DMS114 treated with DMSO at 0.1 percent for 48 hours (cell line): ENCODE results near the gene PLEKHA7.
"Not testable (repeated sequence)": the region's sequence is repeated elsewhere in the genome, so short reads cannot be mapped to it uniquely, and the experiment has no call there.

Source experiments
- DNase-seq: peaks from one replicate; lab custom pipeline; 2025; ENCODE audit not compliant: unreplicated experiment; lab: John Stamatoyannopoulos, UW

PLEKHA7 gene

GRCh38 chr11:16881766-16882165, 132.4 kb downstream of the PLEKHA7 start:
- DNase-seq: no peak

- DNase-seq: no peak
These were observed 133.0 kb downstream of the PLEKHA7 start for GRCh38 chr11:16881074-16881709.

GRCh38 chr11:16880184-16880801, 133.9 kb downstream of the PLEKHA7 start:
- DNase-seq: no peak

GRCh38 chr11:16879690-16880089, 134.5 kb downstream of the PLEKHA7 start:
- no peak for DNase-seq

GRCh38 chr11:16876837-16877236, 137.4 kb downstream of the PLEKHA7 start:
- DNase-seq: no peak

- DNase-seq: no peak
These were observed 138.0 kb downstream of the PLEKHA7 start for GRCh38 chr11:16876053-16876752.

- DNase-seq: no peak
These were observed 139.8 kb downstream of the PLEKHA7 start for GRCh38 chr11:16874275-16874975.

- no peak for DNase-seq
These were observed 140.9 kb downstream of the PLEKHA7 start for GRCh38 chr11:16873289-16873688.

GRCh38 chr11:16871368-16871767, 142.8 kb downstream of the PLEKHA7 start:
- no peak for DNase-seq

- DNase-seq: no peak
These were observed 147.1 kb downstream of the PLEKHA7 start for GRCh38 chr11:16867097-16867496.

GRCh38 chr11:16864428-16864827, 149.8 kb downstream of the PLEKHA7 start:
- not testable (repeated sequence) for DNase-seq

GRCh38 chr11:16863389-16863788, 150.8 kb downstream of the PLEKHA7 start:
- DNase-seq: no peak

- no peak for DNase-seq
These were observed 151.5 kb downstream of the PLEKHA7 start for GRCh38 chr11:16862726-16863125.

- no peak for DNase-seq
These were observed 152.4 kb downstream of the PLEKHA7 start for GRCh38 chr11:16861862-16862261.

- no peak for DNase-seq
These were observed 153.6 kb downstream of the PLEKHA7 start for GRCh38 chr11:16860617-16861016.

GRCh38 chr11:16859651-16860050, 154.6 kb downstream of the PLEKHA7 start:
- DNase-seq: no peak

- no peak for DNase-seq
These were observed 157.0 kb downstream of the PLEKHA7 start for GRCh38 chr11:16857186-16857585.

- no peak for DNase-seq
These were observed 158.2 kb downstream of the PLEKHA7 start for GRCh38 chr11:16856022-16856471.

- DNase-seq: no peak
These were observed 159.2 kb downstream of the PLEKHA7 start for GRCh38 chr11:16854979-16855378.

GRCh38 chr11:16853859-16854258, 160.4 kb downstream of the PLEKHA7 start:
- DNase-seq: no peak

- DNase-seq: no peak
These were observed 160.9 kb downstream of the PLEKHA7 start for GRCh38 chr11:16853266-16853665.

- no peak for DNase-seq
These were observed 167.9 kb downstream of the PLEKHA7 start for GRCh38 chr11:16846305-16846704.
